Activated T-cell treated with anti-CD3 and anti-CD28 coated beads, Interleukin-2, amount 50 U/mL, for 24 hours (primary cell): ENCODE results near the gene GPR137B.
"Not testable (repeated sequence)": the region's sequence is repeated elsewhere in the genome, so short reads cannot be mapped to it uniquely, and the experiment has no call there.

Experiments used
- DNase-seq: peaks from one replicate; pipeline ENCODE4 v3.0.0-alpha.2; 2020
- H3K27ac Mint-ChIP-seq: 2 replicates; pipeline ENCODE4 v1.8.0; 2020; ENCODE audit warnings: mild to moderate bottlenecking, mixed read lengths
- H3K27me3 Mint-ChIP-seq: 2 replicates; pipeline ENCODE4 v1.8.0; 2020; ENCODE audit warnings: mixed read lengths
- H3K36me3 Mint-ChIP-seq: 2 replicates; pipeline ENCODE4 v1.8.0; 2020; ENCODE audit warnings: low read depth, mixed read lengths
- H3K4me1 Mint-ChIP-seq: 2 replicates; pipeline ENCODE4 v1.8.0; 2020; ENCODE audit warnings: low read depth, mixed read lengths
- H3K4me3 Mint-ChIP-seq: 2 replicates; pipeline ENCODE4 v1.8.0; 2020; ENCODE audit warnings: mild to moderate bottlenecking, moderate library complexity, mixed read lengths
- H3K9me3 Mint-ChIP-seq: 2 replicates; pipeline ENCODE4 v1.8.0; 2020; ENCODE audit warnings: mixed read lengths

GPR137B gene

DNA sequence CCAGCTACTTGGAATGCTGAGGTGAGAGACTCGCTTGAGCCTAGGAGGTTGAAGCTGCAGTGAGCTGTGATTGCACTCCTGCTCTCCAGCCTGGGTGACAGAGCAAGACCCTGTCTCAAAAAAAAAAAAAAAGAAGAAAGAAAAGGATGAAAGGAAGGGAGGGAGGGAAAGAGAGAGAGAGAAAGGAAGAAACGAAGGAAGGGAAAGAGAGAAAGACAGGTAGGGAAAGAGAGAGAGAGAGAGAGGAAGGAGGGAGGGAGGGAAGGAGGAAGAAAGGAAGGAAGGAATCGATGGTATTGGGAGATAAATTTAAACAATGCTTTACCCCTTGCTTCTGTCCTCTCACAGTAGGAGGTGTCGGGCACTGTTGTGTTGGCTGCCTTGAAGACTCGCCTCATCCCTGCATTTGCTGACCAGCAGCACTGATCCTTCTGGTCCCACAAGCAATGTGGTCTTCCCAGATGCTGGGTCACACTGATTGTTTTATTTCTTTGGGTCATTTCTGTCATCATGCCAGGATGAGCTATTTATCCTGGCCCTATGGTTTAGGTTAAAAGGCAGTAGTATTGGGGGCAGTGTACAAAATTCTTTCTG, 30.9 kb downstream of the GPR137B start:
- no peak for DNase-seq
- Mint-ChIP-seq H3K4me3 (no peak overlapping the region), H3K27me3 (no peaks in the 10 kb centered on the region), H3K4me1 (peaks cover 3% of the 10 kb centered on the region), H3K9me3 (no peaks in the 10 kb centered on the region), H3K27ac (no peak overlapping the region), H3K36me3 (no peaks in the 10 kb centered on the region)

DNA sequence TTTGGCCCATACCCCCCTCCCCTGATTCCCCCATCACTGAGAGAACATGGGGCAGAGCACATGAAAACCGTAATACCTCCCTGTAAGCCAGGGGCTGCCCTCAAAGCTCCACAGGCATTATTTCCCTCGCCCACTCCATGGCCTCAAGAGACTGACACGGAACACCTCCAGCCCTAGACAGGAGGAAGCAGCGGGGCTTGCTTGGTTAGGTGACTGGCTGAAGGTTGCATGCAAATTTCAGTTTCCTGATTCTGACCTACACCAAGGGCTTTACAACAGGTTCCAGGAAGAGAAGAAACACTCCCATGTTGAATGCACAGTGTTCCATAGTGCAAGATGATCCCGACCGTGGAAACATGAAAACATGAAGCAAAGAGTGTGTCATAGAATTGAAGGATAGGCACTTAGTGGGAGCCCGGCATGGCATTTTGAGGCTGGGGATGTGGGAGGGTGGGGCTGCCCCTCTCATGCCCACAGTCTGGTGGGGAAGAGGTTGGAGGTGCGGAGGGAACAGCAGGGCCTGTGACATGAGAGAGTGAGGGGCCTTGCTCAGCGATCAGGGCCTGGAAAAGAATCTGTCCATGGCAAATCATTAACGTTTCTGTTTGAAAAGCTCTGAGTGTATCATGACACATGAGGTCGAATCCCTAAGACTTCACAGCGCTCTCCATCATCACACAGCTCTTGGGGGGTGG, 33.5 kb downstream of the GPR137B start:
- no peak overlapping the region for H3K4me3 Mint-ChIP-seq
- H3K9me3 Mint-ChIP-seq, result no peaks in the 10 kb centered on the region
- peaks cover 2% of the 10 kb centered on the region for H3K4me1 Mint-ChIP-seq
- H3K36me3 Mint-ChIP-seq, result peaks cover 11% of the 10 kb centered on the region
- no peaks in the 10 kb centered on the region for H3K27me3 Mint-ChIP-seq
- DNase-seq, result no peak
- no peak overlapping the region for H3K27ac Mint-ChIP-seq

DNA sequence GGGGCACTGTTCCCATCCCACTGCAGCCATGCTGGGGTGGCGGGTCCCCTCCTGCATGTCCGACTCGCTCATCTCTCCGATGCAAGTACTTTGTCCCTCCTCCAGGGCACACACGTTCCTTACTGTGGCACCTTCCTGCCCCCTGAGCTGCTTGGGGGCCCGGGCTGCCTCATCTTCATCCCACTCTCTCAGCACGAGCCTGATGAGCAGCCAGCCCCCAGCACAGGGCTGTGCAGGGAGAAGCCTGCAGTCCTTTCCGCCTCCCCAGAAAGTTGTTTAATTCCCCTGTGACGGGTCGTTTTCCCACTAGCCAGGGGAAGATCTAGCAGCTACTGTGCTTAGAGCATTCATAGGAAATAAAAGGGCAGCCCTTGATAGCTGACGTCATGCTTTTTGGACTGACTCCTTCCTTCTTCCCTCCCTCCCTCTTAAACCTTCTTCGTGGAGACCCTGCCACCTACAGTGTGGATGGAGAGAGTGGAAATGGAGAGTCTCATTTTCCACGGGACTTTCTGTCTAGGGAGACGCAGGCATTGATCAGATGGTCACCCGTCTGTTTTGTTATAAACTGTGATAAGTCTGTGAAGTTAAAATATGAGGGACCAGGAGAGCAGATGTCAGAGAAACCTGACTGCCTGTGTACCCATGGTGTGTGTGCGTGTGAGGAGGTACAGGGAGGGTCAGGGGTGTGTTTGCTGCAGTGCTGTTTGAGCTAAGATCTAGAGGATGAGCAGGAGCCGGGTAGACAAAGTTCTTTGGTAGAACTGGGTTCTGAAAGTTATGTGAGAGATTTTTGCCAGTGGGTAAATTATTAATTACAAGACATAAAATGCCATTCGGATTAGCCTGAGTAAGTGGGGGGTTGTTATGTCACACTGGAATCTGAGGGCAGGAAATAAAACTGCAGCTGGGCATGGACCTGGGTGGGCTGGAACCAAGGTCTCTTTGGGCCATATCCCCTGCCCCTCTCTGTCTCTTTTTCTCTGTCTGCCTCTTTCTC, 34.3 kb downstream of the GPR137B start:
- H3K4me3 Mint-ChIP-seq, result no peak overlapping the region
- peaks cover 16% of the 10 kb centered on the region for H3K36me3 Mint-ChIP-seq
- H3K27me3 Mint-ChIP-seq, result no peaks in the 10 kb centered on the region
- H3K9me3 Mint-ChIP-seq, result no peaks in the 10 kb centered on the region
- peaks cover 2% of the 10 kb centered on the region for H3K4me1 Mint-ChIP-seq
- no peak for DNase-seq
- no peak overlapping the region for H3K27ac Mint-ChIP-seq

DNA sequence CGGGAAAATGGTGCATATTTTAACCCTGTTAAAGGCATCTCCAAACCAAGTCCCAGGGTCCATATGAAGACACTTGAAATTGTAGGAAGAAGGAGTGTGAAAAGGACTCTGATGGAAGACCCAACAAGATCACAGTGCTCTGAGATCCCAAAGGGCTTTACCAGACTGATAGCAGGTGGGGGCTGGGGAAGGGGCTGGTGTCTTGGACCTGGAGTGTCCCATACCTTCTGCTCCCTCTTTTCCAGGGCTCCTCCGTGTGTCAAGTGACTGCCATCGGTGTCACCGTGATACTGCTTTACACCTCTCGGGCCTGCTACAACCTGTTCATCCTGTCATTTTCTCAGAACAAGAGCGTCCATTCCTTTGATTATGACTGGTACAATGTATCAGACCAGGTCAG, 37.3 kb downstream of the GPR137B start:
- no peaks in the 10 kb centered on the region for H3K27me3 Mint-ChIP-seq
- H3K9me3 Mint-ChIP-seq, result no peaks in the 10 kb centered on the region
- peaks cover 2% of the 10 kb centered on the region for H3K4me1 Mint-ChIP-seq
- H3K36me3 Mint-ChIP-seq, result peaks cover 29% of the 10 kb centered on the region
- no peak overlapping the region for H3K4me3 Mint-ChIP-seq
- no peak for DNase-seq
- no peak overlapping the region for H3K27ac Mint-ChIP-seq

DNA sequence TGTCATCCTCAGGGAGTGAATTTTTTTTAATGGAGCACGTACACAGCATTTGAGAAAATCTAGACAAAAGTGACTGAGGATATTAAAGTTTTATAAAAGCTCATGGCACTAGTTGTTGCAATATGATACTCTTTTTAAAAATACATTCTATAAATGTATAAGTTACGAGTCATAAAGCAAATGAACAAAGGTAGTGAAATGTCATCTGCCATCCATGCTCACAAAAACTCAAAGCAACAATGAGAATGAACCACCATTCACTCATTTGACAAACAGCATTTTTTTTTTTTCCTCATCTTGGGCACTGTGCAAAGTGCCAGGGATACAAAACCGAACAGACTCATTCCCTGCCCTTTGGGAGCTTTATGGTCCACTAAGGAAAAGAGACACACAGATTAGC, 38.7 kb downstream of the GPR137B start:
- H3K27me3 Mint-ChIP-seq, result no peaks in the 10 kb centered on the region
- no peak overlapping the region for H3K27ac Mint-ChIP-seq
- H3K4me1 Mint-ChIP-seq, result no peaks in the 10 kb centered on the region
- H3K9me3 Mint-ChIP-seq, result no peaks in the 10 kb centered on the region
- H3K36me3 Mint-ChIP-seq, result peaks cover 39% of the 10 kb centered on the region
- DNase-seq, result no peak
- H3K4me3 Mint-ChIP-seq, result no peak overlapping the region

DNA sequence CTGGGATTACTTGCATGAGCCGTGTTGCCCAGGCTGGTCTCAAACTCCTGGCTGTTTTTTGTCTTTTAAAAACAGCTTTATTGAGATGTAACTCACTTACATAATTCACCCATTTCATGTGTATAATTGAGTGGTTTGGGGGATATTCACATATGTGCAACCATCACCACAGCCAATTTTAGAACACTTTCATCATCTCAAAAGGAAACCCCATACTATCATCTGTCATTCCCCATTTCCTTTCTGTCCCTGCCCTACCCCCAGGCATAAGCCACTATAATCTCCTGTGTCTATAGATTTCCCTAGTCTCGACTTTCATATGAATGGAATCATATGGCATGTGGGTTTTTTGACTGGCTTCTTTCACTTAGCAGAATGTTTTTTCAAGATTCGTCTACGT, 43.3 kb downstream of the GPR137B start:
- no peak overlapping the region for H3K4me3 Mint-ChIP-seq
- no peaks in the 10 kb centered on the region for H3K27me3 Mint-ChIP-seq
- peaks cover 72% of the 10 kb centered on the region for H3K36me3 Mint-ChIP-seq
- peaks cover 21% of the 10 kb centered on the region for H3K9me3 Mint-ChIP-seq
- DNase-seq, result no peak
- H3K27ac Mint-ChIP-seq, result no peak overlapping the region
- no peaks in the 10 kb centered on the region for H3K4me1 Mint-ChIP-seq

DNA sequence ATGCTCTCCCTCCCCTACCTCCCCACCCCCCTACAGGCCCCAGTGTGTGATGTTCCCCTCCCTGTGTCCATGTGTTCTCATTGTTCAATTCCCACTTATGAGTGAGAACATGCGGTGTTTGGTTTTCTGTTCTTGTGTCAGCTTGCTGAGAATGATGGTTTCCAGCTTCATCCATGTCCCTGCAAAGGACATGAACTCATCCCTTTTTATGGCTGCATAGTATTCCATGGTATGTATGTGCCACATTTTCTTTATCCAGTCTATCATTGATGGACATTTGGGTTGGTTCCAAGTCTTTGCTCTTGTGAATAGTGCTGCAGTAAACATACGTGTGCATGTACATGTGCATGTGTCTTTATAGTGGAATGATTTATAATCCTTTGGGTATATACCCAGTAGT, 44.1 kb downstream of the GPR137B start:
- not testable (repeated sequence) for H3K4me3 Mint-ChIP-seq, H3K27me3 Mint-ChIP-seq, DNase-seq, H3K27ac Mint-ChIP-seq, H3K4me1 Mint-ChIP-seq
- H3K36me3 Mint-ChIP-seq, result peaks cover 74% of the 10 kb centered on the region
- peaks cover 25% of the 10 kb centered on the region for H3K9me3 Mint-ChIP-seq

DNA sequence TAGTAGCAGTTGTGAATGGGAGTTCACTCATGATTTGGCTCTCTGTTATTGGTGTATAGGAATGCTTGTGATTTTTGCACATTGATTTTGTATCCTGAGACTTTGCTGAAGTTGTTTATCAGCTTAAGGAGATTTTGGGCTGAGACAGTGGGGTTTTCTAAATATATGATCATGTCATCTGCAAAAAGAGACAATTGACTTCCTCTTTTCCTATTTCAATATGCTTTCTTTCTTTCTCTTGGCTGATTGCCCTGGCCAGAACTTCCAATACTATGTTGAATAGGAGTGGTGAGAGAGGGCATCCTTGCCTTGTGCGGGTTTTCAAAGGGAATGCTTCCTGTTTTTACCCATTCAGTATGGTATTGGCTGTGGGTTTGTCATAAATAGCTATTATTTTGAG, 45.7 kb downstream of the GPR137B start:
- H3K4me3 Mint-ChIP-seq, result not testable (repeated sequence)

DNA sequence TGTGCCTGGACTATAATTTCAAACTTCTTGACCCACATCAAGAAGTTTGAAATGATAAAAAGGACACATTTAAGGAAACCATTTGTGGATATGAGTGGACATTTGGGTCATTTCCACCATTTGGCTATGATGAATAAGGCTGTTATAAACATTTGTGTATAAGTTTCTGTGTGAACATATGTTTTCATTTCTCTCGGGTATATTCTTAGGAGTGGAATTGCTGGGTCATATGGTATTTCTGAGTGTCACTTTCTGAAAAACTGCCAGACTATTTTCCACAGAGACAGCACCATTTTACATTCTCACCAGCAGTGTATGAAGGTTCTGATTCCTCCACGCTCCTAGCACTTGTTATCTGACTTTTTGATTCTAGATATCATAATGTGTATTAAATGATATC, 50.8 kb downstream of the GPR137B start:
- Mint-ChIP-seq H3K9me3 (peaks cover 48% of the 10 kb centered on the region), H3K27me3 (no peaks in the 10 kb centered on the region), H3K4me1 (no peaks in the 10 kb centered on the region), H3K4me3 (no peak overlapping the region), H3K36me3 (peaks cover 91% of the 10 kb centered on the region), H3K27ac (no peak overlapping the region)
- DNase-seq, result no peak

More for the DNA sequence above, 45.7 kb downstream of the GPR137B start:
- not testable (repeated sequence) for H3K27ac Mint-ChIP-seq, H3K4me1 Mint-ChIP-seq, H3K27me3 Mint-ChIP-seq, DNase-seq
- Mint-ChIP-seq H3K9me3 (peaks cover 25% of the 10 kb centered on the region), H3K36me3 (peaks cover 84% of the 10 kb centered on the region)

DNA sequence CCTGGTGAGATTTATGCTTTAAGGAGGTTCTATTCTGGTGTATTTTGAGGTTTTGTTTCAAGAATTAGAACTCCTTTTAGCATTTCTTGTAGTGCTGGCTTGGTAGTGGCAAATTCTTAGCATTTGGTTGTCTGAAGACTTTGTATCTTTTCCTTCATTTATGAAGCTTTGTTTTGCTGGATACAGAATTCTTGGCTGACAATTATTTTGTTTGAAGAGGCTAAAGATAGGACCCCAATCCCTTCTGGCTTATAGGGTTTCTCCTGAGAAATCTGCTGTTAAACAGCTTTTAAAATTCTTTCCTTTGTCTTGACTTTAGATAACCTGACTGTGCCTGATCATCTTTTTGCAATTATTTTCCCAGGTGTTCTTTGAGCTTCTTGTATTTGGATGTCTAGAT, 58.6 kb downstream of the GPR137B start:
- DNase-seq, result no peak
- no peaks in the 10 kb centered on the region for H3K4me1 Mint-ChIP-seq
- peaks cover 93% of the 10 kb centered on the region for H3K36me3 Mint-ChIP-seq
- peaks cover 65% of the 10 kb centered on the region for H3K9me3 Mint-ChIP-seq
- no peak overlapping the region for H3K4me3 Mint-ChIP-seq
- H3K27me3 Mint-ChIP-seq, result no peaks in the 10 kb centered on the region
- H3K27ac Mint-ChIP-seq, result no peak overlapping the region

DNA sequence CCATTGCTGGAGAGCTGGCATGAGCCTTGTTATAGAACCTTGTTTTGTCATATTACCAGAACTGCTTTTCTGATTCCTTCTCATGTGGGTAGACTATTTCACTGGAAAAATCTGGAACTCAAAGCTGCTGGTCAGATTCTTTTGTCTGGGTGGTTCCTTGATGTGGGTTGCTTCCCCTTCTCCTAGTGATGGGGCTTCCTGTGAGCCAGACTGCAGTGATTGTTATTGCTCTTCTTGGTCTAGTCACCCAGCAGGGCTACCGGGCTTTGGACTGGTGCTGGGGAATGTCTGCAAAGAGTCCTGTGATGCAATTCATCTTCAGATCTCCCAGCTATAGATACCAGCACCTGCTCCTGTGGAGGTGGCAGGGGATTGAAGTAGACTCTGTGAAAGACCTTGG, 59.4 kb downstream of the GPR137B start:
- DNase-seq, result no peak
- no peak overlapping the region for H3K27ac Mint-ChIP-seq
- H3K4me1 Mint-ChIP-seq, result no peaks in the 10 kb centered on the region
- no peak overlapping the region for H3K4me3 Mint-ChIP-seq
- peaks cover 61% of the 10 kb centered on the region for H3K9me3 Mint-ChIP-seq
- H3K36me3 Mint-ChIP-seq, result peaks cover 97% of the 10 kb centered on the region
- H3K27me3 Mint-ChIP-seq, result no peaks in the 10 kb centered on the region

DNA sequence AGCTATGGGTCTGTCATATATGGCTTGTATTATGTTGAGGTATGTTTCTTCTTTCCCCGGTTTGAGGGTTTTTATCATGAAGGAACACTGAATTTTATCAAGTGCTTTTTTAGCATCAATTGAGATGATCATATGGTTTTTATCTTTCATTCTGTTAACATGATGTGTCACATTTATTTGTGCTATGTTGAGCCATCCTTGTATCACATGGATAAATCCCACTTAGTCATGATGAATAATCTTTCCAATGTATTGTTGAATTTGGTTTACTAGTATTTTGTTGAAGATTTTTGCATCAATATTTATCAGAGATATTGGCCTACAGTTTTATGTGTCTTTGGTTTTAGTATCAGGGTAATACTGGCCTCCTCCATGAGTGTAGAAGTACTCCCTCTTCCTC, 61.7 kb downstream of the GPR137B start:
- Mint-ChIP-seq H3K27me3 (no peaks in the 10 kb centered on the region), H3K36me3 (peaks cover 92% of the 10 kb centered on the region), H3K9me3 (peaks cover 45% of the 10 kb centered on the region), H3K27ac (no peak overlapping the region), H3K4me1 (no peaks in the 10 kb centered on the region), H3K4me3 (no peak overlapping the region)
- DNase-seq, result no peak

DNA sequence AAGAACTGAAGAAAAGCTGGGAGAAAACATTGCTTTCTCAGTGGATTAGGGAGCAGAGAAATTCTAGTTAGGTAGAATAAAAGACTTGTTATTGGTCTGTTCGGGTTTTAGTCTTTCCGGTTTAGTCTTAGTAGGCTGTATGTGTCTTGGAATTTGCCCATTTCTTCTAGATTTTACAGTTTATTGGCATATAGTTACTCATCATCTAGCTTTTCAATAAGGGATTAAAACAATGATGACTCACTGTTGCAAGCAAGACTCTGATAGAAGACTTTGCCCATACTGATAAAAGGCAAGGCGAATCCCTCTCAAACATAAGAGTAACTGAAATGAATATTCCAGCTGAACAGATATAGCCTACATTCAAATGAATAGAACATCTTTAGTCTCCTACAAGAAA, 62.3 kb downstream of the GPR137B start:
- H3K27me3 Mint-ChIP-seq, result no peaks in the 10 kb centered on the region
- DNase-seq, result no peak

DNA sequence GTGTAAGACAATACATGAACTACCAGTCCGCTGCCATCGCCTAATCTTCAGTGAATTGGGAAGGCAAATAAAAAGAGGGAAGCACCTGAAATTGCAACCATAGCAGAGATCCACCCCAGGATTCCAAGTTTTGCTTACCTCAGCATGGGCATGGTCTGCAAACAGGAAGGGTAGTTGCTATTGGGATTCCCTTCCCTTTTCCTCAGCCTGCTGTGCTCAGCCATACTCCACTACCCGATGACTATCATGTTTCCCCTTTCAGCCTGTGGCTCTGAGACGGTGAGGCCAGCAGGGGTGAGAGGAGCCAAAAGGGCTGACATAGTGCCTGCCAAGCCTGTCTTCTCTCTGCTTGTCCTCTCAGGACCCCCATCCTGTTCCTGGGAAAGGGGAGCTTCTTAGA, 64.2 kb downstream of the GPR137B start:
- Mint-ChIP-seq H3K27ac (no peak overlapping the region), H3K27me3 (no peaks in the 10 kb centered on the region), H3K4me1 (no peaks in the 10 kb centered on the region), H3K9me3 (peaks cover 25% of the 10 kb centered on the region), H3K36me3 (peaks cover 76% of the 10 kb centered on the region), H3K4me3 (no peak overlapping the region)
- no peak for DNase-seq

More for the DNA sequence above, 62.3 kb downstream of the GPR137B start:
- Mint-ChIP-seq H3K4me1 (no peaks in the 10 kb centered on the region), H3K9me3 (peaks cover 39% of the 10 kb centered on the region), H3K36me3 (peaks cover 90% of the 10 kb centered on the region), H3K4me3 (no peak overlapping the region), H3K27ac (no peak overlapping the region)

DNA sequence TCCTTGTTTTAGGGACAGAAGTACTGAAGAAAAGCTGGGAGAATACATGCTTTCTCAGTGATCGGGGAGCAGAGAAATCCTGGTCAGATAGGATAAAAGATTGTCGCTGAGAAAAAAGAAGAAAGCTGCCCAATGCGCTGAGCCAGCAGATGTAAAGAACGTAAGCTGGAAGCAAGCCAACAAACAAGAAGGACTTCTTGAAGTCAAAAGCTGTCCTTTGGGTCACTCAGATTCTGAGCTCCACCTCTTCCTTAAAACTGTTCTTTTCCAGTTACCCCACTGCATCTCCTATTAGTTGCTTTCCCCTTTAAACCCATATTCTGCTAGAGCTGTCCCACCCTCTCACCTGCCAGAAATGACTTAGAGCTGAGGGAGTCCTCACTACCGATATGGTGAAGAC, 64.8 kb downstream of the GPR137B start:
- Mint-ChIP-seq H3K27me3 (no peaks in the 10 kb centered on the region), H3K4me1 (no peaks in the 10 kb centered on the region), H3K4me3 (no peak overlapping the region), H3K27ac (no peak overlapping the region), H3K36me3 (peaks cover 70% of the 10 kb centered on the region), H3K9me3 (peaks cover 19% of the 10 kb centered on the region)
- DNase-seq, result no peak
